ENCODE data around the gene KIF13A.

GRCh38 chr6:17865243-17865642 lies 122.2 kb downstream of the KIF13A start:
- TF ChIP-seq MEF2A (IDR thresholded peaks at IDR 0.05; ENCODE audit: control insufficient read depth, low read depth, low read length): no peak
- TF ChIP-seq CHD2 (IDR thresholded peaks at IDR 0.05; ENCODE audit: low read depth, low read length): no peak
- no peak for TF ChIP-seq FOXJ3 (CRISPR knock-in tag; IDR thresholded peaks at IDR 0.05)
- no peak for TF ChIP-seq MTA3 (IDR thresholded peaks at IDR 0.05; ENCODE audit: borderline replicate concordance)
- no peak for TF ChIP-seq ZNF431 (CRISPR knock-in tag; IDR thresholded peaks at IDR 0.05)
- TF ChIP-seq ATF2 (CRISPR knock-in tag; IDR thresholded peaks at IDR 0.05): no peak
- TF ChIP-seq MYC (IDR thresholded peaks at IDR 0.05; ENCODE audit: low read depth, low read length): no peak
- TF ChIP-seq MYC (CRISPR knock-in tag; IDR thresholded peaks at IDR 0.05; ENCODE audit: borderline replicate concordance, low read depth): no peak
- no peak for TF ChIP-seq CHD4 (IDR thresholded peaks at IDR 0.05; ENCODE audit: insufficient read depth, insufficient replicate concordance, low read depth, low read length, poor library complexity, severe bottlenecking)
- TF ChIP-seq RBM14 (IDR thresholded peaks at IDR 0.05; ENCODE audit: borderline replicate concordance, insufficient read depth, low read depth, low read length): no peak
- TF ChIP-seq ZNF274 (IDR thresholded peaks at IDR 0.05; ENCODE audit: borderline replicate concordance, low read depth, low read length): no peak
- no peak for TF ChIP-seq IRF2 (CRISPR knock-in tag; IDR thresholded peaks at IDR 0.05)
- TF ChIP-seq DACH1 (IDR thresholded peaks at IDR 0.05; ENCODE audit: partially characterized antibody): no peak
